Fibroblast of villous mesenchyme (primary cell): ENCODE measurements around the gene RPS6KA2. TPM values are rescaled to one million over a fixed set of nuclear protein-coding genes. Genes with fewer than 3 reads are reported as not detected.

ENCODE experiments used
- DNase-seq: peaks from one replicate; pipeline ENCODE4 v3.0.0-alpha.2; 2010; ENCODE audit warnings: low read depth
- H3K4me3 ChIP-seq: 2 replicates; pipeline ENCODE4 v1.5.1; 2011; ENCODE audit warnings: low read depth, mild to moderate bottlenecking, low read length
- CTCF ChIP-seq: IDR thresholded peaks from 2 replicates; pipeline ENCODE4 v1.5.1; 2012; ENCODE audit warnings: low read depth, mild to moderate bottlenecking, low read length; ENCODE audit not compliant: insufficient read depth
- total RNA-seq: library from RNA; depleted of rRNA; stranded (reverse); fragments of >200 nt; gene quantifications from 2 replicates; pipeline ENCODE4 v1.2.3, GENCODE V29; 2012

Gene RPS6KA2
- total RNA-seq, 1 donor = 15.5 TPM

- TF ChIP-seq CTCF = no peak
- no peak for DNase-seq
- H3K4me3 ChIP-seq = no peak overlapping the region
These were observed 29.2 kb downstream of the RPS6KA2 start for GRCh38 chr6:166597711-166598440.

GRCh38 chr6:166596776-166597507 is 30.1 kb downstream of the RPS6KA2 start:
- TF ChIP-seq CTCF = no peak
- no peak for DNase-seq
- no peak overlapping the region for H3K4me3 ChIP-seq

GRCh38 chr6:166595949-166596348 is 31.1 kb downstream of the RPS6KA2 start:
- H3K4me3 ChIP-seq = no peak overlapping the region
- TF ChIP-seq CTCF = no peak
- no peak for DNase-seq

GRCh38 chr6:166595061-166595780 is 31.8 kb downstream of the RPS6KA2 start:
- H3K4me3 ChIP-seq = no peak overlapping the region
- TF ChIP-seq CTCF = no peak
- peak; percentile 77 for DNase-seq

- H3K4me3 ChIP-seq = no peak overlapping the region
- TF ChIP-seq CTCF = no peak
- peak; percentile 46 for DNase-seq
These were observed 34.2 kb downstream of the RPS6KA2 start for GRCh38 chr6:166592821-166593220.

GRCh38 chr6:166591961-166592520 is 35.0 kb downstream of the RPS6KA2 start:
- DNase-seq = no peak
- H3K4me3 ChIP-seq = no peak overlapping the region
- TF ChIP-seq CTCF = no peak
